Psoas muscle (tissue), 8 donors: Measurements from ENCODE around the gene ASTN2. TPM values are rescaled to one million over a fixed set of nuclear protein-coding genes. Genes with fewer than 3 reads are reported as not detected.
"Not testable (repeated sequence)": the region's sequence is repeated elsewhere in the genome, so short reads cannot be mapped to it uniquely, and the experiment has no call there.

Source experiments
- ATAC-seq, 4 donors: fragments of 200-7000 bp; cut with Tn5 transposase; one replicate each; pipeline ENCODE4 v1.9.1; 2020; ENCODE audit warnings: moderate library complexity in 3 of 4, mild to moderate bottlenecking in 2 of 4
- DNase-seq, 2 donors: peaks; one replicate each; pipeline ENCODE4 v3.0.0-alpha.2; 2020
- H3K27ac ChIP-seq: fragments of 200-600 bp; one replicate; pipeline ENCODE4 v1.8.0; 2022
- H3K27me3 ChIP-seq, 3 donors: fragments of 200-600 bp in 1 of 3; one replicate each; pipeline versions ENCODE4 v1.6.1 to v1.8.0; 2013 to 2022; ENCODE audit warnings: low read length in 2 of 3, mild to moderate bottlenecking in 2 of 3, moderate library complexity in 1 of 3; ENCODE audit not compliant: insufficient read depth in 3 of 3
- H3K36me3 ChIP-seq, 2 donors: fragments of 200-600 bp in 1 of 2; one replicate each; pipeline versions ENCODE4 v1.6.1 to v1.8.0; 2013 to 2022; ENCODE audit warnings: low read depth in 1 of 2, mild to moderate bottlenecking in 1 of 2, moderate library complexity in 1 of 2; ENCODE audit not compliant: insufficient read depth in 1 of 2
- H3K4me1 ChIP-seq: fragments of 200-600 bp; one replicate; pipeline ENCODE4 v1.8.0; 2022
- H3K4me3 ChIP-seq: fragments of 200-600 bp; one replicate; pipeline ENCODE4 v1.8.0; 2022; ENCODE audit warnings: mild to moderate bottlenecking
- H3K9me3 ChIP-seq: fragments of 200-600 bp; one replicate; pipeline ENCODE4 v1.8.0; 2022
- WGBS, 3 donors: extraction: QIAGEN DNeasy Blood & Tissue Kit; methylation state at CpG; one replicate each; pipeline versions ENCODE4 v1.1.6 to v1.1.7; 2013; 5-methylcytosine and 5-hydroxymethylcytosine counted together
- intact Hi-C, 2 donors: fragments of 100-400 bp; cut with DNase I; formaldehyde crosslinking; loops; one replicate each; pipeline versions ENCODE4 v1.11.0 to v1.14.2; 2022
- polyA plus RNA-seq, 3 donors: library from polyadenylated mRNA; stranded (reverse); fragments of 200-250 nt; gene quantifications; one replicate each; pipeline ENCODE4 v1.2.3, GENCODE V29; 2013
- total RNA-seq, 4 donors: library from RNA; stranded (reverse); fragmentation: NEBNext Ultra II Directional in 2 of 4; extraction: Animal tissue kit (Norgen Biotek cat#: 25700) in 2 of 4; gene quantifications; one replicate each; pipeline versions ENCODE4 v1.2.1 to v1.2.4, GENCODE V29; 2021 to 2023
- TF ChIP-seq, protein P1 (sequence below): fragments of 200-600 bp; IDR thresholded peaks from one replicate; pipeline ENCODE4 v1.8.0; 2022; ENCODE audit warnings: antibody characterized with exemption
- donor health status: healthy with polysubstance abuse.
- donor health status: DM: no; HTN: no; CAD: no; lungs with moderate emphysema.
- donor health status: Bipolar disorder and iron deficiency.
- donor health status: healthy.
- donor health status: DM: yes; HTN: yes; CAD: no.
- donor health status: DM: no; HTN: no; CAD: no.
- donor health status: DM: no; HTN: no; CAD: no.
- donor health status: DM: yes; HTN: yes; CAD: no.

The ASTN2 gene
- total and polyA plus RNA-seq, 7 donors = 2.0 to 10.3 (median 3.3) TPM

DNA sequence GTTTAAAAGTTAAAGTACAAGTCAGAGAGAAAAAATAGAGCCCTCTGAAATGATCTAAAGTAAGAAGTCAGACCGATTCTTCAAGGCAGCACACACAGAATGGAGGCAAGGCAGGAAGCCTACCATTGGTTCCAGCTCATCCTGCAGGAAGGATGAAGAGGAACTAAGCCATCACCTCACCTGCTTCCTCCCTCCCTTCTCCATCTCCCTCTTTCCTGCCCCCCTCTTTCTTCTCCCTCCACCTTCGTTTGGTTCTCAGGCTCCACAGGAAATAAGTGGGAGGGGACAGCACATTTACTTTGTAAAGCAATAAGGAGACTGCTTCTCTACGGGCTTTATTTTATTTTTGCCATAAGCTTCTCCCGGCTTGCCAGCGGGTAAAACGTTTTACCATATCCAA lies 514.3 kb downstream of the ASTN2 start:
- no peak for ATAC-seq
- no peaks in the 10 kb centered on the region for H3K4me1 ChIP-seq
- no peaks in the 10 kb centered on the region for H3K36me3 ChIP-seq
- H3K4me3 ChIP-seq = no peak overlapping the region
- no peaks in the 10 kb centered on the region for H3K27me3 ChIP-seq
- DNase-seq = no peak
- 51 to 63% (median 55%) methylated on average over 6 of the region's 6 CpGs for WGBS, 3 donors
- peaks cover 6% of the 10 kb centered on the region for H3K9me3 ChIP-seq
- H3K27ac ChIP-seq = no peak overlapping the region
- intact Hi-C loops = no loop called here
- TF ChIP-seq, protein P1, sequence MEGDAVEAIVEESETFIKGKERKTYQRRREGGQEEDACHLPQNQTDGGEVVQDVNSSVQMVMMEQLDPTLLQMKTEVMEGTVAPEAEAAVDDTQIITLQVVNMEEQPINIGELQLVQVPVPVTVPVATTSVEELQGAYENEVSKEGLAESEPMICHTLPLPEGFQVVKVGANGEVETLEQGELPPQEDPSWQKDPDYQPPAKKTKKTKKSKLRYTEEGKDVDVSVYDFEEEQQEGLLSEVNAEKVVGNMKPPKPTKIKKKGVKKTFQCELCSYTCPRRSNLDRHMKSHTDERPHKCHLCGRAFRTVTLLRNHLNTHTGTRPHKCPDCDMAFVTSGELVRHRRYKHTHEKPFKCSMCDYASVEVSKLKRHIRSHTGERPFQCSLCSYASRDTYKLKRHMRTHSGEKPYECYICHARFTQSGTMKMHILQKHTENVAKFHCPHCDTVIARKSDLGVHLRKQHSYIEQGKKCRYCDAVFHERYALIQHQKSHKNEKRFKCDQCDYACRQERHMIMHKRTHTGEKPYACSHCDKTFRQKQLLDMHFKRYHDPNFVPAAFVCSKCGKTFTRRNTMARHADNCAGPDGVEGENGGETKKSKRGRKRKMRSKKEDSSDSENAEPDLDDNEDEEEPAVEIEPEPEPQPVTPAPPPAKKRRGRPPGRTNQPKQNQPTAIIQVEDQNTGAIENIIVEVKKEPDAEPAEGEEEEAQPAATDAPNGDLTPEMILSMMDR = no peak

DNA sequence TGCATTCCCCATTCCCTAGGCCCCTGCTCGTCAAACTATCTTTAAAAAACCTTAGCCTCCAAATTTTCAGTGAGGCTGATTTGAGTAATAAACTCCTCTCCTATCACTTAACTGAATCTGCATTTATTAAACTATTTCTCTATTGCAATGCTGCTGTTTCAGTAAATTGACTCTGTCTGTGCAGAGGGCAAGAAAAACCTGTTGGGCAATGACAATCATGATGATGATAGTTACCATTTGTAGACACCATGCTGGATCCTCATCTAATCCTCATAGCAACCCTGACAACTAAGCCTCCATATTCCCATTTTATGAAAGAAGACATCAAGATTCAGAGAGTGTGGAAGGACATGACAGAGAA lies 514.9 kb downstream of the ASTN2 start:
- intact Hi-C loops = no loop called here
- Histone ChIP-seq H3K27ac (no peak overlapping the region), H3K36me3 (no peaks in the 10 kb centered on the region), H3K9me3 (peaks cover 6% of the 10 kb centered on the region), H3K4me3 (no peak overlapping the region), H3K27me3 (no peaks in the 10 kb centered on the region), H3K4me1 (no peaks in the 10 kb centered on the region)
- no peak for DNase-seq
- TF ChIP-seq, protein P1 = no peak
- no peak for ATAC-seq
- WGBS, 3 donors = 52 to 61% (median 52%) methylated on average over 1 of the region's 1 CpG

DNA sequence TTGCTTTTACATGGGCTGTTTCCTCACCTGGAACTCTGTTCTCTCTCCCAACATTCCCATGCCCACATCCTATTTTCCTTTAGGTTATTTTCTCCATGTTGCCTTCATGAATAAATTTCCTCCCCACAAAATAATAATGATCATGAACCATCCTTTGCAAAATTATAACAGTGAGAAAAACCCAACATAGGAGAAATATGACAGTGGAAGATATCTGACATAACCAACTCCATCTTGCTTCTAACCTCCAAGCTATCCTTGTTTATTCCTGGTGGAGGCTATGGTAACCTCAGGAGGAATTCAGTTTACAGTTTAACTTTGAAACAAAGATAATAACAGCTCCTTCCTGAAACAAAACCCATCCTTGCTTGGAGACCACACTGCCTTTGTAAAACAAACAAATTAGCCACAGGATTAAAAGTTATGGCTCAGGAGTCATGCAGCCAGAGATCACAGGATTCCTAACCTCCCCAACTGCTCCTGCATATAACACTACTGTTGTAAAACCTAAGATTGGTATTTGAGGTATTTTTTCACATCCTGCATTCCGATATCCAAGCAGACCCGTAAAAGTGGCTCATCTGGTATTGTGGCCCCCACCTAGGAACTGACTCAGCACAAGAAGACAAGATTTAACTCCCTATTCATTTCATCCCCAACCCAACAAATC lies 515.4 kb downstream of the ASTN2 start:
- H3K27ac ChIP-seq = no peak overlapping the region
- no peaks in the 10 kb centered on the region for H3K4me1 ChIP-seq
- peaks cover 6% of the 10 kb centered on the region for H3K9me3 ChIP-seq
- TF ChIP-seq, protein P1 = no peak
- intact Hi-C loops = no loop called here
- no peaks in the 10 kb centered on the region for H3K36me3 ChIP-seq
- no peak overlapping the region for H3K4me3 ChIP-seq
- no peak for DNase-seq
- ATAC-seq = no peak
- 27 to 35% (median 35%) methylated on average over 2 of the region's 2 CpGs for WGBS, 3 donors
- H3K27me3 ChIP-seq = no peaks in the 10 kb centered on the region

DNA sequence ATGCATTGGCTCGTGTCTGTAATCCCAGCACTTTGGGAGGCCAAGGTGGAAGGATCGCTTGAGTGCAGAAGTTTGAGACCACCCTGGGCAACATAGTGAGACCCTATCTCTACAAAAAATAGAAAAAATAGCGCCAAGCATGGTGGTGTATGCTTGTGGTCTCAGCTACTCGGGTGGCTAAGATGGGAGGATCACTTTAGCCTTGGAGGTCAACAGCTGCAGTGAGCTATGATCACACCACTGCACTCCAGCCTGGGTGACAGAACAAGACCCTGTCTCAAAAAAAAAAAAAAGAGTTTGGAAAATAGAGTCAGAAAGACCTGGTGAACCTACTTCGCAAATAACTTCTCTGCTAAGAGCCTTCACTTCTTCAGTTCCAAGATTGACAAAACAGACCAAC lies 516.7 kb downstream of the ASTN2 start:
- H3K36me3 ChIP-seq, H3K9me3 ChIP-seq, H3K27ac ChIP-seq, intact Hi-C loops, H3K4me1 ChIP-seq, DNase-seq, ATAC-seq, H3K27me3 ChIP-seq, H3K4me3 ChIP-seq: not testable (repeated sequence)
- WGBS, 3 donors = 75 to 79% (median 75%) methylated on average over 5 of the region's 5 CpGs

- Histone ChIP-seq H3K4me1 (no peaks in the 10 kb centered on the region), H3K27me3 (no peaks in the 10 kb centered on the region), H3K4me3 (no peak overlapping the region), H3K27ac (no peak overlapping the region), H3K9me3 (peaks cover 6% of the 10 kb centered on the region), H3K36me3 (no peaks in the 10 kb centered on the region)
- DNase-seq = no peak
- 59 to 78% (median 64%) methylated on average over 4 of the region's 4 CpGs for WGBS, 3 donors
- intact Hi-C loops = no loop called here
- ATAC-seq = no peak
- TF ChIP-seq, protein P1 = no peak
Observed at GRCh38 chr9:116897201-116897600, 517.7 kb downstream of the ASTN2 start.
